Astrocyte (in vitro differentiated cells and primary cell): Measurements from ENCODE around the gene VSTM2B. TPM values are rescaled to one million over a fixed set of nuclear protein-coding genes. Genes with fewer than 3 reads are reported as not detected.

Source experiments
- DNase-seq: peaks from one replicate; pipeline ENCODE4 v3.0.0-alpha.2; 2010; ENCODE audit warnings: low read depth
- FAIRE-seq: peaks from 2 replicates; lab custom pipeline; 2011; peaks lifted over from hg19 to GRCh38; lab: Jason Lieb, UNC
- H2AFZ ChIP-seq: 2 replicates; pipeline ENCODE4 v1.6.0; 2012; ENCODE audit warnings: low read depth, low read length, inconsistent platforms
- H3K27ac ChIP-seq: 2 replicates; pipeline ENCODE4 v1.5.1; 2011; ENCODE audit warnings: low read depth, low read length, inconsistent platforms
- H3K27me3 ChIP-seq: 2 replicates; pipeline ENCODE4 v1.6.0; 2011; ENCODE audit warnings: low read length, inconsistent platforms; ENCODE audit not compliant: insufficient read depth
- H3K36me3 ChIP-seq: 2 replicates; pipeline ENCODE4 v1.5.1; 2011; ENCODE audit warnings: low read length, inconsistent platforms; ENCODE audit not compliant: insufficient read depth
- H3K4me1 ChIP-seq: 2 replicates; pipeline ENCODE4 v1.5.1; 2011; ENCODE audit warnings: low read length, inconsistent platforms; ENCODE audit not compliant: insufficient read depth
- H3K4me2 ChIP-seq: 2 replicates; pipeline ENCODE4 v1.6.0; 2012; ENCODE audit warnings: low read length, inconsistent platforms
- H3K4me3 ChIP-seq: 2 replicates; pipeline ENCODE4 v1.5.1; 2011; ENCODE audit warnings: low read depth, mild to moderate bottlenecking, low read length, inconsistent platforms; ENCODE audit not compliant: insufficient read depth
- H3K79me2 ChIP-seq: 2 replicates; pipeline ENCODE4 v1.6.0; 2012; ENCODE audit warnings: mild to moderate bottlenecking, low read length, inconsistent platforms; ENCODE audit not compliant: insufficient read depth
- H3K9ac ChIP-seq: 2 replicates; pipeline ENCODE4 v1.6.0; 2012; ENCODE audit warnings: mild to moderate bottlenecking, low read length, inconsistent platforms
- H3K9me3 ChIP-seq: 2 replicates; pipeline ENCODE4 v1.5.1; 2012; ENCODE audit warnings: low read depth, mild to moderate bottlenecking, low read length, inconsistent platforms; ENCODE audit not compliant: insufficient read depth
- H4K20me1 ChIP-seq: 2 replicates; pipeline ENCODE4 v1.6.0; 2012; ENCODE audit warnings: low read length, inconsistent platforms; ENCODE audit not compliant: insufficient read depth
- H3K27ac Mint-ChIP-seq: one replicate; pipeline ENCODE4 v1.8.0; 2021; ENCODE audit warnings: mild to moderate bottlenecking, mixed read lengths; ENCODE audit not compliant: unreplicated experiment
- H3K27me3 Mint-ChIP-seq: one replicate; pipeline ENCODE4 v1.8.0; 2021; ENCODE audit warnings: low read depth, mixed read lengths; ENCODE audit not compliant: unreplicated experiment
- H3K36me3 Mint-ChIP-seq: one replicate; pipeline ENCODE4 v1.8.0; 2021; ENCODE audit warnings: low read depth, mixed read lengths; ENCODE audit not compliant: unreplicated experiment
- H3K4me1 Mint-ChIP-seq: one replicate; pipeline ENCODE4 v1.8.0; 2021; ENCODE audit warnings: low read depth, mixed read lengths; ENCODE audit not compliant: unreplicated experiment
- H3K4me3 Mint-ChIP-seq: one replicate; pipeline ENCODE4 v1.8.0; 2021; ENCODE audit warnings: mild to moderate bottlenecking, moderate library complexity, mixed read lengths; ENCODE audit not compliant: unreplicated experiment
- H3K9me3 Mint-ChIP-seq: one replicate; pipeline ENCODE4 v1.8.0; 2021; ENCODE audit warnings: mild to moderate bottlenecking, mixed read lengths; ENCODE audit not compliant: unreplicated experiment
- CTCF ChIP-seq: IDR thresholded peaks from 2 replicates; pipeline ENCODE4 v1.5.1; 2011; ENCODE audit warnings: low read depth, mild to moderate bottlenecking, inconsistent platforms, low read length, moderate library complexity; ENCODE audit not compliant: insufficient read depth
- EZH2 ChIP-seq: IDR thresholded peaks from 2 replicates; pipeline ENCODE4 v1.6.1; 2012; ENCODE audit warnings: mild to moderate bottlenecking, low read length, inconsistent platforms; ENCODE audit not compliant: insufficient read depth
- total RNA-seq: library from RNA; stranded (reverse); gene quantifications from 2 replicates; pipeline ENCODE4 v1.2.1, GENCODE V29; 2021

Gene VSTM2B
- total RNA-seq, 1 donor from 2014 or later = not detected

GRCh38 chr19:29487432-29487831 is 38.4 kb upstream of the VSTM2B start:
- Histone ChIP-seq H4K20me1 (no peaks in the 10 kb centered on the region), H3K27me3 (no peaks in the 10 kb centered on the region), H3K4me1 (no peaks in the 10 kb centered on the region), H3K4me2 (no peak overlapping the region), H2AFZ (no peak overlapping the region), H3K36me3 (no peaks in the 10 kb centered on the region), H3K79me2 (no peaks in the 10 kb centered on the region), H3K4me3 (no peak overlapping the region), H3K27ac (no peak overlapping the region), H3K9me3 (no peaks in the 10 kb centered on the region), H3K9ac (no peak overlapping the region)
- TF ChIP-seq EZH2 = no peak
- no peak for TF ChIP-seq CTCF
- H3K4me1 Mint-ChIP-seq = no peaks in the 10 kb centered on the region
- DNase-seq (no peak), FAIRE-seq (no peak)
- H3K36me3 Mint-ChIP-seq = no peaks in the 10 kb centered on the region
- peaks cover 2% of the 10 kb centered on the region for H3K9me3 Mint-ChIP-seq
- H3K4me3 Mint-ChIP-seq = no peak overlapping the region
- no peak overlapping the region for H3K27ac Mint-ChIP-seq
- peaks cover 51% of the 10 kb centered on the region for H3K27me3 Mint-ChIP-seq

DNA sequence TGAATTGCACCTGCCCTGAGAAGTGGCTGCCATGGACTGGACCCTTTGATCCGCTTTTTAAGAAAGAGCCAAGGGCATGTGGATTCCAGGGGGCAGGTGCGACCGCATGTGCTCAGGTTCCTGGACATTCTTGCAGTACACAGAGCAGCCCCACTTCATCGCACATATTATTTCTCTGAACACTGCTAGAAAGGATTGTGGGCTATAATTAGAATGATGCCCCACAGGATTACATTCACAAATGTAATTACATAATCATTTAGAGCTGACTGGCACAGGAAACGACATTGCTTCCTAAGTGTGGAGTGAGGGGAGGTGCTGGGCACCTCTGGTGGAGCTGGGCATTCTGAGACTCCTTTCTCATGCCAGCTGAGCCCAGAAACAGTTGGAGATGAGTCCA is 37.5 kb upstream of the VSTM2B start:
- no peak overlapping the region for H3K4me3 Mint-ChIP-seq
- no peaks in the 10 kb centered on the region for H3K36me3 Mint-ChIP-seq
- Histone ChIP-seq H2AFZ (no peak overlapping the region), H3K4me3 (no peak overlapping the region), H3K4me1 (no peaks in the 10 kb centered on the region), H3K9me3 (no peaks in the 10 kb centered on the region), H4K20me1 (no peaks in the 10 kb centered on the region), H3K4me2 (no peak overlapping the region), H3K79me2 (no peaks in the 10 kb centered on the region), H3K9ac (no peak overlapping the region), H3K27ac (no peak overlapping the region), H3K36me3 (no peaks in the 10 kb centered on the region), H3K27me3 (no peaks in the 10 kb centered on the region)
- TF ChIP-seq EZH2 (no peak), CTCF (no peak)
- H3K27ac Mint-ChIP-seq = no peak overlapping the region
- peaks cover 5% of the 10 kb centered on the region for H3K4me1 Mint-ChIP-seq
- no peak for FAIRE-seq
- H3K27me3 Mint-ChIP-seq = peaks cover 50% of the 10 kb centered on the region
- H3K9me3 Mint-ChIP-seq = peaks cover 2% of the 10 kb centered on the region
- no peak for DNase-seq

GRCh38 chr19:29489172-29489951 is 36.4 kb upstream of the VSTM2B start:
- FAIRE-seq (no peak), DNase-seq (no peak)
- no peaks in the 10 kb centered on the region for H3K36me3 ChIP-seq
- TF ChIP-seq EZH2 (no peak), CTCF (no peak)
- H4K20me1 ChIP-seq = no peaks in the 10 kb centered on the region
- no peak overlapping the region for H3K27ac ChIP-seq
- H3K9ac ChIP-seq = no peak overlapping the region
- H3K4me1 ChIP-seq = no peaks in the 10 kb centered on the region
- no peak overlapping the region for H3K4me3 ChIP-seq
- no peaks in the 10 kb centered on the region for H3K79me2 ChIP-seq
- Mint-ChIP-seq H3K27me3 (peaks cover 47% of the 10 kb centered on the region), H3K4me1 (peaks cover 5% of the 10 kb centered on the region), H3K4me3 (no peak overlapping the region), H3K9me3 (peaks cover 2% of the 10 kb centered on the region), H3K36me3 (no peaks in the 10 kb centered on the region), H3K27ac (no peak overlapping the region)
- H3K9me3 ChIP-seq = no peaks in the 10 kb centered on the region
- no peak overlapping the region for H2AFZ ChIP-seq
- no peaks in the 10 kb centered on the region for H3K27me3 ChIP-seq
- no peak overlapping the region for H3K4me2 ChIP-seq
